ENCODE measurements around the gene HMGB2.

HMGB2 gene

DNA sequence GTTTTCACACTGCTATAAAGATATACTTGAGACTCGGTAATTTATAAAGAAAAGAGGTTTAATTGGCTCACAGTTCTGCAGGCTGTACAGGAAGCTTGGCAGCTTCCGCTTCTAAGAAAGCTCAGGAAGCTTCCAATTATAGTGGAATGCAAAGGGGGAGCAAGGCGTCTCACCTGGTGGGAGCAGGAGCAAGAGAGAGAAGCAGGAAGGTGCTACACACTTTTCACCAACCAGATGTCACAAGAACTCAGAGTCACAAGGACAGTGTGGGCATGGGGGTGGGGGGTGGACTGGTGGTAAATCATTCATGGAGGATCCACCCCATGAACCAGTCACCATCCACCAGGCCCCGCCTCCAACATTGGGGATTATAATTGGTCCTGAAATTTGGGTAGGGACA is 22.8 kb downstream of the HMGB2 start:
- Histone ChIP-seq H3K4ac (ENCODE audit: low read depth, low read length) (no peak overlapping the region), H4K5ac (ENCODE audit: low read length) (no peak overlapping the region), H3K4me3 (ENCODE audit: low read length) (no peak overlapping the region), H2BK15ac (replicated peaks; ENCODE audit: low read depth) (no peak overlapping the region), H2BK120ac (ENCODE audit: low read depth, low read length) (no peak overlapping the region), H3K79me1 (ENCODE audit: low read length) (no peaks in the 10 kb centered on the region), H2BK5ac (ENCODE audit: low read length) (no peak overlapping the region), H3K23ac (ENCODE audit: low read length) (no peak overlapping the region), H3K27ac (ENCODE audit: low read depth, low read length) (no peak overlapping the region), H3K27me3 (ENCODE audit: insufficient read depth, low read length, poor library complexity) (no peaks in the 10 kb centered on the region), H3K18ac (ENCODE audit: low read length) (no peak overlapping the region), H3K4me1 (ENCODE audit: control insufficient read depth, low read depth, low read length) (no peaks in the 10 kb centered on the region), H3K4me2 (ENCODE audit: low read length) (no peak overlapping the region), H4K8ac (ENCODE audit: low read depth, low read length) (no peak overlapping the region), H3K36me3 (ENCODE audit: control insufficient read depth, insufficient read depth, low read length) (no peaks in the 10 kb centered on the region), H3K79me2 (ENCODE audit: control insufficient read depth, insufficient read depth, low read length) (no peaks in the 10 kb centered on the region), H3K9ac (ENCODE audit: low read length) (no peak overlapping the region), H3K56ac (ENCODE audit: low read length) (no peak overlapping the region), H2AK5ac (ENCODE audit: low read length) (no peak overlapping the region)
- no CpG with 5 or more reads among the region's 4 CpGs for WGBS (ENCODE audit: extremely low coverage, insufficient coverage, low lambda C conversion rate)
- DNase-seq: peak; percentile 16

DNA sequence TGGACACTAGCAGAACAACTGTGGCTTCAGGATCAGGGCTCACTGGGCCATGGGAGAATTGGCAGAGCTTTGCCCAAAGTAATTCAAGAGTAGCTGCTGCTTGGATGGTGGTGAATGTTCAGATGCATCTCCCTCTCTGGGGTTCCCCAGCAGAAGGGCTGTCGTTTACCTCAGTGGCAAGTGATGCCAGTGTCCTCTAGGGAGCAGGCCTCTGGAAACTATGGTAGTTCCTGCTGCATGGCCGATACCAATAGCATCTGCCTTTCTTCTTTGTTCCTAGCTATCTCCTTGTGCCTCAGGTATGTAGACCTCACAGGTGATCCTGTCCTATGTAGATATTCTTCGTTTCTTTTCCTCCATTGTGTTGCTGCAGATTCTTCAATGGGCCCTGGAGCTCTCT is 26.4 kb downstream of the HMGB2 start:
- H3K4ac ChIP-seq (ENCODE audit: low read depth, low read length): no peak overlapping the region
- WGBS (ENCODE audit: extremely low coverage, insufficient coverage, low lambda C conversion rate): no CpG with 5 or more reads among the region's 3 CpGs
- H3K27ac ChIP-seq (ENCODE audit: low read depth, low read length): no peak overlapping the region

DNA sequence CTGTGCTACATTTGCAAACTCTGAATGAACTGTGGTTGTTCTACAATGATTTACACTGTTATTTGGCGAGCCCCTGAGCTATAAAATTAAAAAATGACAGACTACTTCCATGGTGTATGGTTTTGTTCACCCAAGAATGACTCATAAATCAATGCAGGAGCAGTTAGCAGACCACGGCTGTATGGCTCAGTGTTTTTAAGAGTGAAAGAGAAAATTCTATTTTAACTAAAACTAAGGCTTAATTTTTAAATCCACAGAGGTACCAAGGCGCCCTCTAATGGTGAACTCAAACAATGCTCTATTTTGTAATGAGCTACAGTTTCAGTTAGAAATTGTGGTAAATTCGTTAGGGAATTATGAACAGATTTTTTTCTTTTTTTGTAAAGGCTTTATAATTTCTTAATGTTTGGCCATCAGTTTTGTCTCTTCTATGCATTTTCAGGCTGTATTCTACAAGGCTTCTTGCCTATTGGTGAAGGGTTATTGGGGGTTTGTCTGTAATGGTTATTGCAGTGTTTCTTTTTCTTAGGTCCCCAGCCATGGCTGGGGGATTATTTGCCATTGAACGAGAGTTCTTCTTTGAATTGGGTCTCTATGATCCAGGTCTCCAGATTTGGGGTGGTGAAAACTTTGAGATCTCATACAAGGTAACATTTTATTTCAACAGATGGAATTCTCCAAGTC is 32.5 kb downstream of the HMGB2 start:
- no peak overlapping the region for H2AK5ac ChIP-seq (ENCODE audit: low read length)
- H2BK15ac ChIP-seq (replicated peaks; ENCODE audit: low read depth): no peak overlapping the region
- H3K4me3 ChIP-seq (ENCODE audit: low read length): no peak overlapping the region
- no peak overlapping the region for H3K27ac ChIP-seq (ENCODE audit: low read depth, low read length)
- no peak overlapping the region for H2BK5ac ChIP-seq (ENCODE audit: low read length)
- no peak overlapping the region for H3K23ac ChIP-seq (ENCODE audit: low read length)
- no peak overlapping the region for H3K9ac ChIP-seq (ENCODE audit: low read length)
- no peak overlapping the region for H4K8ac ChIP-seq (ENCODE audit: low read depth, low read length)
- no peaks in the 10 kb centered on the region for H3K79me1 ChIP-seq (ENCODE audit: low read length)
- no peak overlapping the region for H3K4ac ChIP-seq (ENCODE audit: low read depth, low read length)
- no peaks in the 10 kb centered on the region for H3K79me2 ChIP-seq (ENCODE audit: control insufficient read depth, insufficient read depth, low read length)
- H3K36me3 ChIP-seq (ENCODE audit: control insufficient read depth, insufficient read depth, low read length): no peaks in the 10 kb centered on the region
- peak overlapping the region; percentile 6 for H3K56ac ChIP-seq (ENCODE audit: low read length)
- H2BK120ac ChIP-seq (ENCODE audit: low read depth, low read length): no peak overlapping the region
- no CpG with 5 or more reads among the region's 5 CpGs for whole genome bisulfite sequencing (ENCODE audit: extremely low coverage, insufficient coverage, low lambda C conversion rate)
- DNase-seq: peak; percentile 13
- H3K4me1 ChIP-seq (ENCODE audit: control insufficient read depth, low read depth, low read length): no peaks in the 10 kb centered on the region
- no peak overlapping the region for H4K5ac ChIP-seq (ENCODE audit: low read length)
- H3K18ac ChIP-seq (ENCODE audit: low read length): no peak overlapping the region
- no peak overlapping the region for H3K4me2 ChIP-seq (ENCODE audit: low read length)
- H3K27me3 ChIP-seq (ENCODE audit: insufficient read depth, low read length, poor library complexity): no peaks in the 10 kb centered on the region

More for the DNA sequence above, 26.4 kb downstream of the HMGB2 start:
- Histone ChIP-seq H3K27me3 (ENCODE audit: insufficient read depth, low read length, poor library complexity) (no peaks in the 10 kb centered on the region), H3K18ac (ENCODE audit: low read length) (no peak overlapping the region), H3K23ac (ENCODE audit: low read length) (no peak overlapping the region), H3K4me1 (ENCODE audit: control insufficient read depth, low read depth, low read length) (no peaks in the 10 kb centered on the region), H4K8ac (ENCODE audit: low read depth, low read length) (no peak overlapping the region), H3K4me3 (ENCODE audit: low read length) (no peak overlapping the region), H4K5ac (ENCODE audit: low read length) (no peak overlapping the region), H2BK120ac (ENCODE audit: low read depth, low read length) (no peak overlapping the region), H3K36me3 (ENCODE audit: control insufficient read depth, insufficient read depth, low read length) (no peaks in the 10 kb centered on the region), H2AK5ac (ENCODE audit: low read length) (no peak overlapping the region), H2BK15ac (replicated peaks; ENCODE audit: low read depth) (no peak overlapping the region), H3K9ac (ENCODE audit: low read length) (no peak overlapping the region), H3K4me2 (ENCODE audit: low read length) (no peak overlapping the region), H2BK5ac (ENCODE audit: low read length) (no peak overlapping the region), H3K79me2 (ENCODE audit: control insufficient read depth, insufficient read depth, low read length) (no peaks in the 10 kb centered on the region), H3K79me1 (ENCODE audit: low read length) (no peaks in the 10 kb centered on the region), H3K56ac (ENCODE audit: low read length) (no peak overlapping the region)
- DNase-seq: no peak

DNA sequence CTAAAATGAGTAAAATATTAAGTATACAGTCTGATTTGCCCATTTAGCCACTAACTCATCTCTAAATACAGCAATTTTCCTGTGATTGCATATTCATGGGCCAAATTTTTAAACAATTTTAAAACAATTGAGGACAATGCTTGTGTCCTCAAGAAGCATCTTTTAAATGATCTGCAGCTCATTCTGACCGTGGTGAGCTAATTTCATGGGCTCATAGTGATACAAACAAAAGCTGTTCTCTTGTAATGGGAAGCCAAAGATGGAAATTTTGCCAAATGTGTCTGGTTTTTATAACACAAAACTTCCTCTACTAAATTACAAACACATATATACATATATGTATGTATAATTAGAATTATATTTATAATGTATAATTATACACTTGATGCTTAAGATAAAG is 39.7 kb downstream of the HMGB2 start:
- Histone ChIP-seq H2BK5ac (ENCODE audit: low read length) (no peak overlapping the region), H3K4me1 (ENCODE audit: control insufficient read depth, low read depth, low read length) (no peaks in the 10 kb centered on the region), H3K56ac (ENCODE audit: low read length) (no peak overlapping the region), H3K4me3 (ENCODE audit: low read length) (no peak overlapping the region), H4K8ac (ENCODE audit: low read depth, low read length) (no peak overlapping the region), H3K18ac (ENCODE audit: low read length) (no peak overlapping the region), H2BK15ac (replicated peaks; ENCODE audit: low read depth) (no peak overlapping the region), H3K4ac (ENCODE audit: low read depth, low read length) (no peak overlapping the region), H3K4me2 (ENCODE audit: low read length) (no peak overlapping the region), H3K79me1 (ENCODE audit: low read length) (peaks cover 2% of the 10 kb centered on the region), H3K27me3 (ENCODE audit: insufficient read depth, low read length, poor library complexity) (no peaks in the 10 kb centered on the region), H3K9ac (ENCODE audit: low read length) (no peak overlapping the region), H2BK120ac (ENCODE audit: low read depth, low read length) (no peak overlapping the region), H4K5ac (ENCODE audit: low read length) (no peak overlapping the region), H3K36me3 (ENCODE audit: control insufficient read depth, insufficient read depth, low read length) (no peaks in the 10 kb centered on the region), H3K79me2 (ENCODE audit: control insufficient read depth, insufficient read depth, low read length) (no peaks in the 10 kb centered on the region), H2AK5ac (ENCODE audit: low read length) (no peak overlapping the region), H3K27ac (ENCODE audit: low read depth, low read length) (no peak overlapping the region), H3K23ac (ENCODE audit: low read length) (no peak overlapping the region)
- no CpG with 5 or more reads among the region's 1 CpG for WGBS (ENCODE audit: extremely low coverage, insufficient coverage, low lambda C conversion rate)
- DNase-seq: no peak

DNA sequence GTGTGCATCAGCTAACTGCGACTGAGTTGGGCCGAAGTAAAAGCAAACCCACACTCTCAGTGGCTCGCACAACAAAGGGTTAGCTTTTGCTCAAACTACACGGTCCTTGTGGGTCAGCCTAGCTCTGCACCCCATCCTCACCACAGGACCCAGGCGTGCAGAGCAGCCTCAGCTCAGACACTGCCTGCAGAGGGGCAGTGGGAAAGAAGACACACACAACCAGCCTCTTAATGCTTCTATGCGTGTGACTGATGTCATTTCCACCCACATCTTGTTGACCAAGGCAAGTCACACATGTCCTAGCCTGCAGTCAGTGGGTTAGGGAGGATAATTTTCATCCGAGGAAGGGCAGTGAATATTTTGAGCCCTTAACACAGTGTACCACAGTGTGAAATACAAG is 40.5 kb downstream of the HMGB2 start:
- Histone ChIP-seq H3K4me1 (ENCODE audit: control insufficient read depth, low read depth, low read length) (no peaks in the 10 kb centered on the region), H3K4me2 (ENCODE audit: low read length) (no peak overlapping the region), H2BK5ac (ENCODE audit: low read length) (no peak overlapping the region), H3K18ac (ENCODE audit: low read length) (no peak overlapping the region), H4K5ac (ENCODE audit: low read length) (no peak overlapping the region), H4K8ac (ENCODE audit: low read depth, low read length) (no peak overlapping the region), H3K56ac (ENCODE audit: low read length) (no peak overlapping the region), H3K36me3 (ENCODE audit: control insufficient read depth, insufficient read depth, low read length) (no peaks in the 10 kb centered on the region), H3K79me2 (ENCODE audit: control insufficient read depth, insufficient read depth, low read length) (no peaks in the 10 kb centered on the region), H2AK5ac (ENCODE audit: low read length) (no peak overlapping the region), H2BK15ac (replicated peaks; ENCODE audit: low read depth) (no peak overlapping the region), H3K23ac (ENCODE audit: low read length) (no peak overlapping the region), H3K4me3 (ENCODE audit: low read length) (no peak overlapping the region), H3K9ac (ENCODE audit: low read length) (no peak overlapping the region), H3K27me3 (ENCODE audit: insufficient read depth, low read length, poor library complexity) (no peaks in the 10 kb centered on the region), H3K79me1 (ENCODE audit: low read length) (peaks cover 2% of the 10 kb centered on the region), H2BK120ac (ENCODE audit: low read depth, low read length) (no peak overlapping the region), H3K27ac (ENCODE audit: low read depth, low read length) (no peak overlapping the region), H3K4ac (ENCODE audit: low read depth, low read length) (no peak overlapping the region)
- DNase-seq: no peak
- no CpG with 5 or more reads among the region's 7 CpGs for WGBS (ENCODE audit: extremely low coverage, insufficient coverage, low lambda C conversion rate)

DNA sequence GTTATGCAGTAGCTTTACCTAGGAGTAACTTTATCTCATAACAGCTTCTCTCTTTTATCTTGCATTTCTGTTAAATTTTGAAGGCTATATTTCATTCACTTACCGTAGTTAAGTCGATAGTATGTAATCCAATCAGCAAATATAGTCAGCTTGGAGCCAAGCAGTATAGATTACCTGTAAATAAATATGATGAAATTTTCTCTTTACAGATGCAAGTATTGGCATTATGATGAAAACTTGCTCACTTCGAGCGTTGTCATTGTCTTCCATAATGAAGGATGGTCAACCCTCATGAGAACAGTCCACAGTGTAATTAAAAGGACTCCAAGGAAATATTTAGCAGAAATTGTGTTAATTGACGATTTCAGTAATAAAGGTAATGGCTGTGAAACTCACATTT is 42.3 kb downstream of the HMGB2 start:
- Histone ChIP-seq H2BK15ac (replicated peaks; ENCODE audit: low read depth) (no peak overlapping the region), H3K18ac (ENCODE audit: low read length) (no peak overlapping the region), H3K79me1 (ENCODE audit: low read length) (peaks cover 6% of the 10 kb centered on the region), H2BK5ac (ENCODE audit: low read length) (no peak overlapping the region), H4K8ac (ENCODE audit: low read depth, low read length) (no peak overlapping the region), H3K27ac (ENCODE audit: low read depth, low read length) (no peak overlapping the region), H4K5ac (ENCODE audit: low read length) (no peak overlapping the region), H3K36me3 (ENCODE audit: control insufficient read depth, insufficient read depth, low read length) (no peaks in the 10 kb centered on the region), H2AK5ac (ENCODE audit: low read length) (no peak overlapping the region), H3K4me2 (ENCODE audit: low read length) (no peak overlapping the region), H2BK120ac (ENCODE audit: low read depth, low read length) (no peak overlapping the region), H3K4me3 (ENCODE audit: low read length) (no peak overlapping the region), H3K27me3 (ENCODE audit: insufficient read depth, low read length, poor library complexity) (no peaks in the 10 kb centered on the region), H3K23ac (ENCODE audit: low read length) (no peak overlapping the region), H3K9ac (ENCODE audit: low read length) (no peak overlapping the region), H3K56ac (ENCODE audit: low read length) (no peak overlapping the region), H3K4ac (ENCODE audit: low read depth, low read length) (no peak overlapping the region), H3K79me2 (ENCODE audit: control insufficient read depth, insufficient read depth, low read length) (no peaks in the 10 kb centered on the region), H3K4me1 (ENCODE audit: control insufficient read depth, low read depth, low read length) (no peaks in the 10 kb centered on the region)
- whole genome bisulfite sequencing (ENCODE audit: extremely low coverage, insufficient coverage, low lambda C conversion rate): no CpG with 5 or more reads among the region's 5 CpGs
- no peak for DNase-seq

All from mesendoderm (in vitro differentiated cells).